ENCODE results near the gene KCNB1.

DNA sequence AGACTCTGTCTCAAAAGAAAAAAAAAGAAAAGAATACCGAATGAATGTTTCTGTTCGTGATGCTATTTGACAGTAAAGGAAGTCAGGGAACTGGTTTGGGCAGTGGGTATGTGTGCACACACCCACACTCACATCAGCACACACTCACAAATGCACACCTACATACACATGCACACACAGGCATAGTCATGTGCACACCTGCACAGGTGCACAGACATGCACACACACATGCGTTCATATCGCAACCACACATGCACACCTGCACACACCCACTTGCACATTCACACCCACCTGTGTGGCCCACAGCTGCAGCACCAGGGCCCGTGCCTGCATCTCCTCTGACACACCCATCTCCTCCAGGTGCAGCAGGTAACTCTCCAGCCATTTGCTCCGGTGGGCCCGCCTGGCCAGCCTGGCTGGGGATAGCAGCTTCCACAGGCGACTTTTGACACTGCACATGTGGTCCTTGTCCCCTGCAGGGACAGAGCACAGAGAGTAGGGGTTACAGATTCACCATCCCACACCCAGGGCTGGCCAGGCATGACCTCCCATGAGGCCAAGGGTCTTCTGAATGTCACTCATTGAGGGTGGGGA is 41.4 kb upstream of the KCNB1 start:
- TF ChIP-seq POLR2A (IDR thresholded peaks at IDR 0.05; ENCODE audit: low read depth, low read length): no peak
- TF ChIP-seq, protein P1, sequence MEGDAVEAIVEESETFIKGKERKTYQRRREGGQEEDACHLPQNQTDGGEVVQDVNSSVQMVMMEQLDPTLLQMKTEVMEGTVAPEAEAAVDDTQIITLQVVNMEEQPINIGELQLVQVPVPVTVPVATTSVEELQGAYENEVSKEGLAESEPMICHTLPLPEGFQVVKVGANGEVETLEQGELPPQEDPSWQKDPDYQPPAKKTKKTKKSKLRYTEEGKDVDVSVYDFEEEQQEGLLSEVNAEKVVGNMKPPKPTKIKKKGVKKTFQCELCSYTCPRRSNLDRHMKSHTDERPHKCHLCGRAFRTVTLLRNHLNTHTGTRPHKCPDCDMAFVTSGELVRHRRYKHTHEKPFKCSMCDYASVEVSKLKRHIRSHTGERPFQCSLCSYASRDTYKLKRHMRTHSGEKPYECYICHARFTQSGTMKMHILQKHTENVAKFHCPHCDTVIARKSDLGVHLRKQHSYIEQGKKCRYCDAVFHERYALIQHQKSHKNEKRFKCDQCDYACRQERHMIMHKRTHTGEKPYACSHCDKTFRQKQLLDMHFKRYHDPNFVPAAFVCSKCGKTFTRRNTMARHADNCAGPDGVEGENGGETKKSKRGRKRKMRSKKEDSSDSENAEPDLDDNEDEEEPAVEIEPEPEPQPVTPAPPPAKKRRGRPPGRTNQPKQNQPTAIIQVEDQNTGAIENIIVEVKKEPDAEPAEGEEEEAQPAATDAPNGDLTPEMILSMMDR (conservative IDR thresholded peaks at IDR 0.05; ENCODE audit: low read depth, low read length): no peak

All from IMR-90 (cell line).